HG02588 (cell line): ENCODE measurements around the gene FAM167B.
"Not testable (repeated sequence)": the region's sequence is repeated elsewhere in the genome, so short reads cannot be mapped to it uniquely, and the experiment has no call there.

Experiments used
- ATAC-seq: cut with Tn5 transposase; IDR thresholded peaks from one replicate; pipeline ENCODE4 v1.9.1; 2021; ENCODE audit warnings: mild to moderate bottlenecking, moderate library complexity; ENCODE audit not compliant: unreplicated experiment

The FAM167B gene

DNA sequence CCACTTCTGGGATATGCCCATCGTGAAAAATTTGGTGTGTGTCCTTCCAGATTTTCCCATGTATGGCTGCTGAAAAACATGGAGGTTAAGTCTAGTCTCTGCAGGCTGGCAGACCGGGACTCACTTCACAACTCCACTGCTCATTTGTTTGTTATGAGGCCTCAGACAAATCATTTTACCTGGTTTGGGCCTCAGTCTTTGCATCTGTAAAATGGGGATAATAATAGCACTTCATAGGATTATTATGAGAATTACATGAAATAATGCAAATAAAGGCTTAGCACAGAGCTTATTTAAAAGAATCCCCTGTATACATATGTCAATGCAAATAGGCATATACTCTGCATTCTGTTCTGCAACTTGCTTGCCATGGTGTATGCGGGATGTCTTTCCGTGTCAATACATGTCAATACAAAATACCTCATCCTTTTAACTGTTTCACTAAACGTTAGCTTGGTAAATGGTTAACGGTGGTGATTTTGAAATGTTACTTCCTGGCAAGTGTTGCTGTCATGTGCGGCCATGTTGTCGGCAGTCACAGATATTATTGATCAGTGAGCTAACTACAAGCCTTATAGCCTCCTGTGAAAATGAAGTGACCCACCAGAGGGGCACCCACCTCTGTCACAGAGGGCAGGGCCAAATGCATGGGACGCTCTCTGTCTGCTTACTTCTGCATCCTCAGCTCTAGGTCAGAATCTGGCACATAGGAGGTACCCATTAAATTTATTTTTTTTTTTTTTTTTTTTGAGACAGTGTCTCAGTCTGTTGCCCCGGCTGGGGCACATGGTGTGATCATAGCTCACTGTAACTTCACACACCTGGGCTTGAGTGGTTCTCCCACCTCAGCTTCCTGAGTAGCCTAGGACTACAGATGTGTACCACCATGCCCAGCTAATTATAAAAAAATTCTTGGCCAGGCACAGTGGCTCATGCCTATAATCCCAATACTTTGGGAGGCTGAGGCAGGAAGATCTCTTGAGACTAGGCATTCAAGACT lies 8.3 kb downstream of the FAM167B start:
- no peak for ATAC-seq

- no peak for ATAC-seq
Measured at GRCh38 chr1:32256473-32257226, 9.6 kb downstream of the FAM167B start.

GRCh38 chr1:32257227-32257508 lies 10.1 kb downstream of the FAM167B start:
- no peak for ATAC-seq

GRCh38 chr1:32263236-32263593 lies 16.2 kb downstream of the FAM167B start:
- not testable (repeated sequence) for ATAC-seq

- ATAC-seq = no peak
Measured at GRCh38 chr1:32263744-32264143, 16.7 kb downstream of the FAM167B start.

GRCh38 chr1:32265846-32266245 lies 18.8 kb downstream of the FAM167B start:
- no peak for ATAC-seq

DNA sequence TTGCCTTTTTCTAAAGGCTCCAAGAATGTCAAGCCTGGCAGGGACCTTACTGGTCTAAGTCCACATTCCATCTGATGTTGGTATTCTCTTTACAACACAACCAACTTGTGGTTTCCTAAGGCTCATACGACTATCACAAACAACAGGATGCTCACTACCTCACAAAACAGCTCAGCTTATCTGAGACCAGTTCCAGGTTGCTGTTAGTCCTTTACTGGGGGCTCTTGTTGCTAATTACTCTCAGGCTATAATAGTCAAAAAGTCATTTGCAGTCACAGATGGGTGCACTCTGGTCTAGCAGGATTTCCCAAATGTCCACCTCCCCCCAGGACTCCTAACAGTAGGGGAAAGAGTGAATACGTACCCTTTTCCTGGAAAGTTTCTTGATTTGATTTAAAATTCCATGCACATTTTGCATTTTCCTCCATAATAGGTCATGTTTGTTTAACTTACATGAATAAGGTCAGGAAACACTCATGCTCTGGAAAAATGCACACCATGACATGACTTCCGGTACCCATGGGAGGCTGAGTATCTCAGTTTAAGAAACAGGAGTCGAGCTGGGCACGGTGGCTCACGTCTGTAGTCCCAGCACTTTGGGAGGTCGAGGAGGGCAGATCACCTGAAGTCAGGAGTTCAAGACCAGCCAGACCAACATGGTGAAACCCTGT lies 20.0 kb downstream of the FAM167B start:
- ATAC-seq = no peak

DNA sequence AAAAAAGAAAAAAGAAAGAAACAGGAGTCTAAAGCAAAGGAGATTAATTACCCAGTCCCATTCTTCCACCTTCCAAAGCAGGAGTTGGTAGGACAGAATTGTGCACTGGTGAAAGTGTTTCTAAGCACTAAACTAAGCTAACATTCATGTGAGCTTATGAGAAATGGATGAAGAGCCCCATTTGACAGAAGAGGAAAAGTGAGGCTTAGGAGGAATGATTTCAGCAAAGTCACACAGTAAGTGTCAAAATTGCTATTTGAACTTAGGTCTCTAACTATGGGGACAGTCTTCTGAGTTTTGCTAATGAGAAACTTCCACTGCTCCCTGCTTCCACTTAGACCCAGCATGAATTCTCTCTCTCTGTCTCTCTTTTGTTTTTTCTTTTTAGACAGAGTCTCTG lies 22.7 kb downstream of the FAM167B start:
- ATAC-seq = no peak

- no peak for ATAC-seq
Measured at GRCh38 chr1:32272557-32273390, 25.8 kb downstream of the FAM167B start.

DNA sequence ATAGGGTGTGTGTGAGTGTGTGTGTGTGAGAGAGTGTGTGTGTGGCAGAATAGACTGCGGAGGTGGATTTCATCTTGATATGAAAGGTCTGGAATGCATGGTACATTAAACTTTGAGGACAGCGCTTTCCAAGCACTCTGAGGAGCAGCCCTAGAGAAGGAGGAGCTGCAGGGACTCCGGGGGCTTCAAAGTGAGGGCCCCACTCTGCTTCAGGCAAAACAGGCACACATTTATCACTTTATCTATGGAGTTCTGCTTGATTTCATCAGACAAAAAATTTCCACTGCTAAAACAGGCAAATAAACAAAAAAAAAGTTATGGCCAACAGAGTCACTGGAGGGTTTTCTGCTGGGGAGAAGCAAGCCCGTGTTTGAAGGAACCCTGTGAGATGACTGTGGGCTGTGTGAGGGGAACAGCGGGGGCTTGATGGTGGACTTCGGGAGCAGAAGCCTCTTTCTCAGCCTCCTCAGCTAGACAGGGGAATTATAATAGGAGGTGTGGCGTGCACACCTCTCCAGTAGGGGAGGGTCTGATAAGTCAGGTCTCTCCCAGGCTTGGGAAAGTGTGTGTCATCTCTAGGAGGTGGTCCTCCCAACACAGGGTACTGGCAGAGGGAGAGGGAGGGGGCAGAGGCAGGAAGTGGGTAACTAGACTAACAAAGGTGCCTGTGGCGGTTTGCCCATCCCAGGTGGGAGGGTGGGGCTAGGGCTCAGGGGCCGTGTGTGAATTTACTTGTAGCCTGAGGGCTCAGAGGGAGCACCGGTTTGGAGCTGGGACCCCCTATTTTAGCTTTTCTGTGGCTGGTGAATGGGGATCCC lies 26.6 kb downstream of the FAM167B start:
- ATAC-seq = no peak

GRCh38 chr1:32274646-32275340 lies 27.8 kb downstream of the FAM167B start:
- no peak for ATAC-seq

DNA sequence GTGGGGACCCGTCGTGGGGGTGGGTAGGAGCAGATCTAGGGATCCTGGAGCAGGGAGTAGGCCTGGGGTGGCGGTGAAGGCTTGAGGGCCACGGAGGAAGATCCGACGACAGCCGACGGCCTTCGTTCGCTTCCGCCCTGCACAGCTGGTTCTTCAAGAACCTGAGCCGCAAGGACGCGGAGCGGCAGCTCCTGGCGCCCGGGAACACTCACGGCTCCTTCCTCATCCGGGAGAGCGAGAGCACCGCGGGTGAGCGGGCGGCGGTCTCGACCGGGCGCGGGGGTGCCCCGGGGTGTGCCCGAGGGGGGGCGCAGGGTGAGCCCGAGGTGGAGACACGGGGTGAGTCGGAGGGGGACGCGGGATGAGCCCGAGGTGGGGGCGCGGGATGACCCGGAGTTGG lies 28.4 kb downstream of the FAM167B start:
- ATAC-seq = no peak

- no peak for ATAC-seq
Measured at GRCh38 chr1:32276032-32276782, 29.2 kb downstream of the FAM167B start.

DNA sequence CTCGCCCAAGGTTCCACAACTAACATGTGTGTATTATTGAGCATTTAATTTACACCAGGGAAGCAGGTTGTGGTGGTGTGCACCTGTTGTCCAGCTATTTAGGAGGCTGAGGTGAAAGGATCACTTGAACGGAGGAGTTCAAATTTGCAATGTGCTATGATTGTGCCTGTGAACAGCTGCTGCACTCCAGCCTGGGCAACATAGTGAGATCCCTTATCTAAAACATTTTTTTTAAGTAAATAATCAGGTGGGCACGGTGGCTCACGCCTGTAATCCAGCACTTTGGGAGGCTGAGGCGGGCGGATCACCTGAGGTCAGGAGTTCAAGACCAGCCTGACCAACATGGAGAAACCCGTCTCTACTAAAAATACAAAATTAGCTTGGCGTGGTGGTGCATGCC lies 37.8 kb downstream of the FAM167B start:
- ATAC-seq = not testable (repeated sequence)

- ATAC-seq = no peak
Measured at GRCh38 chr1:32285658-32286057, 38.6 kb downstream of the FAM167B start.

- no peak for ATAC-seq
Measured at GRCh38 chr1:32286763-32287162, 39.7 kb downstream of the FAM167B start.

- no peak for ATAC-seq
Measured at GRCh38 chr1:32289256-32289655, 42.2 kb downstream of the FAM167B start.

DNA sequence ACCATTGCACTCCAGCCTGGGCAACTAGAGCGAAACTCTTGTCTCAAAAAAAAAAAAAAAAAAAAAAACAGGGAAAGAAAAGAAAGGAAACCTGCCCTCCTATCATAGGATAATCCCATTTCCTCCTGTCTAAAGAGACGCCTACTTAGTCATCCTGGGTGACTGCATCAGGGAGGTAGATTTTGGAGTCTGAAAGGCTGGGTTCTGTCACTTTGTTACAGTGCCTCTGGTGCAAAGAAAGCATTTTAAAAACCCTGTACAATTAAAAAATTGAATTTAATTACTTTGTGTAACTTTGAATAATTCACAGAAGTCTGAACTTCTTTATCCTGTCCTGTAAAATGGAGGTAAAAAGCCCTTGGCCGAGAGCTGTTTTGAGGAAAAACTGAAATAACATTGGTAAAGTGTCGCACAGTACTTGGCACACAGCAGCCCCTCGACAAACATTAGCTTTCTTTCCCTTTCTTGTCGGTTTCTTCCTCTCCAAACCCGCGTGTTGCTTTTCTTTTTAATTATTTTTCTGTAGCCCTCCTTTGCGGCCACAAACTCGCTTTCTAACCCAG lies 44.2 kb downstream of the FAM167B start:
- no peak for ATAC-seq
